Measurements from ENCODE around the gene LDLRAD3. TPM values are rescaled to one million over a fixed set of nuclear protein-coding genes. Genes with fewer than 3 reads are reported as not detected.
"Not testable (repeated sequence)": the region's sequence is repeated elsewhere in the genome, so short reads cannot be mapped to it uniquely, and the experiment has no call there.

Gene LDLRAD3, protein sequence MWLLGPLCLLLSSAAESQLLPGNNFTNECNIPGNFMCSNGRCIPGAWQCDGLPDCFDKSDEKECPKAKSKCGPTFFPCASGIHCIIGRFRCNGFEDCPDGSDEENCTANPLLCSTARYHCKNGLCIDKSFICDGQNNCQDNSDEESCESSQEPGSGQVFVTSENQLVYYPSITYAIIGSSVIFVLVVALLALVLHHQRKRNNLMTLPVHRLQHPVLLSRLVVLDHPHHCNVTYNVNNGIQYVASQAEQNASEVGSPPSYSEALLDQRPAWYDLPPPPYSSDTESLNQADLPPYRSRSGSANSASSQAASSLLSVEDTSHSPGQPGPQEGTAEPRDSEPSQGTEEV
- total RNA-seq, result not detected

- Mint-ChIP-seq H3K27me3 (peaks cover 39% of the 10 kb centered on the region), H3K27ac (no peak within 1 kb of the TSS), H3K4me1 (peaks cover 8% of the 10 kb centered on the region), H3K4me3 (peak within 1 kb of the TSS; percentile 54), H3K9me3 (ENCODE audit: low read depth) (no peaks in the 10 kb centered on the region), H3K36me3 (no peaks in the 10 kb centered on the region)
- no peak for DNase-seq
- CTCF ChIA-PET, result no interaction called here
- peak; percentile 83 for ATAC-seq
Measured at GRCh38 chr11:35943713-35944502, at the start of gene LDLRAD3. TSS of gene LDLRAD3 (plus strand) at chr11:35944062. CDS start at chr11:35944099, 37 bp downstream.

DNA sequence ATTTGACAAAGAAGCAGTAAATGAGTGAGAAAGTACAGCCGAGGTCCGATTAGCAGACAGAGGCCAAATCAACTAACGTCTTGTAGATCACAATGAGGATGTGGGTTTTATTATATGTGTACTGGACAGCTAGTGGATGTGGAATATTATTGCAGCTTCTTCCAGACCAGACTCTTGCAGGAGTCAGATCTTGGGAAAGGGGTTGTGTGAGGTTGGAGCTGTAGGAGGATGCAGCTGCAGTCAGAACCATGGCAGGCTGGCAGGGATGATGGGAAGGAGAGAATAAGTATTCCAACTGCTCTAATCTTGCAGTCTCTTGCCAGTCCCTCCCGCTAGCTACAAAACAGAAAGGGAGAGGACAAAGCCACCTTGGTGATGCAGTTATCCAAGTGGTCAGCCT lies 46.8 kb upstream of the LDLRAD3 start:
- Mint-ChIP-seq H3K36me3 (no peaks in the 10 kb centered on the region), H3K4me3 (no peak overlapping the region), H3K27ac (no peak overlapping the region), H3K27me3 (peaks cover 5% of the 10 kb centered on the region), H3K9me3 (ENCODE audit: low read depth) (peaks cover 3% of the 10 kb centered on the region), H3K4me1 (no peaks in the 10 kb centered on the region)
- ATAC-seq (no peak), DNase-seq (no peak)
- CTCF ChIA-PET, result no interaction called here

DNA sequence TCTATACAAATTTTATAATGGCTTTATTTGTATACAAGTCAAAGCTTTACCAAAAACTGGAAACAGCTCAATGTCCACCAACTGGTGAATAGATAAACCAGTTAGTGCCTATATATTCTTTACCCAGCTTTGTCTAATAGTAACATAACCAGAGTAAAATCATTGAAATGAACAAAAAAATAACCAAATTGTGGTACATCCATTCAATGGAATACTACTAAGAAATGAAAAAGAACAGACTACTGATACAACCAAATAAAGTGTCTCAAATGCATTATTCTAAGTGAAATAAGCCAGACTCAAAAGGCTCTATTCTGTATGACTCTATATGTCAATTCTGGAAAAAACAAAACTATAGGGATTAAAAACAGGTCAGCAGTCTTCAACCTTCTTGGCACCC lies 40.9 kb upstream of the LDLRAD3 start:
- CTCF ChIA-PET, result no interaction called here
- ATAC-seq (no peak), DNase-seq (no peak)
- no peaks in the 10 kb centered on the region for H3K36me3 Mint-ChIP-seq
- peaks cover 5% of the 10 kb centered on the region for H3K9me3 Mint-ChIP-seq (ENCODE audit: low read depth)
- no peak overlapping the region for H3K4me3 Mint-ChIP-seq
- peaks cover 5% of the 10 kb centered on the region for H3K4me1 Mint-ChIP-seq
- H3K27me3 Mint-ChIP-seq, result peaks cover 4% of the 10 kb centered on the region
- H3K27ac Mint-ChIP-seq, result no peak overlapping the region

GRCh38 chr11:35905646-35906276 lies 38.1 kb upstream of the LDLRAD3 start:
- ATAC-seq, result no peak
- CTCF ChIA-PET, result no interaction called here
- H3K36me3 Mint-ChIP-seq, result no peaks in the 10 kb centered on the region

DNA sequence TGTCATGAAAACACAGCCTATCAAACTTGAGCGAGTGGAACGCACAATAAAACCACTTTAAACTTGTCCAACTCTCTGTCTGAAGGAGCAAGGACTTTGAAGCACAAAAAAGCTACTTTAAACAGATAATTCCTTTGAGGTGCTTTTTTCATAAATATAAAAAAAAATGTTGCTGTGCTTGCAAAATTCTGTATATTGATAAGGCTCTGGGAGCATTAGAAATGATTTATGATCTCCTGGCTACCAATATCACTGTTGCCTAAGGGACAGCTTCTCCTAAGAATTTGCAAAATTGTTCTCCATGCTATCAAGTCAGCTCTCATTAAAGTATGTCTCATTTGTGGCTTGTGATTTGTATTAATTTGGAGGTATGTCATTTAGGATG lies 37.6 kb upstream of the LDLRAD3 start:
- no peaks in the 10 kb centered on the region for H3K36me3 Mint-ChIP-seq
- H3K4me1 Mint-ChIP-seq, result peaks cover 8% of the 10 kb centered on the region
- CTCF ChIA-PET, result no interaction called here
- H3K27ac Mint-ChIP-seq, result no peak overlapping the region
- no peak for ATAC-seq
- H3K4me3 Mint-ChIP-seq, result no peak overlapping the region
- peaks cover 5% of the 10 kb centered on the region for H3K9me3 Mint-ChIP-seq (ENCODE audit: low read depth)
- no peak for DNase-seq
- H3K27me3 Mint-ChIP-seq, result peaks cover 12% of the 10 kb centered on the region

More at GRCh38 chr11:35905646-35906276, 38.1 kb upstream of the LDLRAD3 start:
- H3K4me1 Mint-ChIP-seq, result peaks cover 8% of the 10 kb centered on the region
- DNase-seq, result no peak
- no peak overlapping the region for H3K27ac Mint-ChIP-seq
- peaks cover 5% of the 10 kb centered on the region for H3K9me3 Mint-ChIP-seq (ENCODE audit: low read depth)
- H3K4me3 Mint-ChIP-seq, result no peak overlapping the region
- peaks cover 12% of the 10 kb centered on the region for H3K27me3 Mint-ChIP-seq

DNA sequence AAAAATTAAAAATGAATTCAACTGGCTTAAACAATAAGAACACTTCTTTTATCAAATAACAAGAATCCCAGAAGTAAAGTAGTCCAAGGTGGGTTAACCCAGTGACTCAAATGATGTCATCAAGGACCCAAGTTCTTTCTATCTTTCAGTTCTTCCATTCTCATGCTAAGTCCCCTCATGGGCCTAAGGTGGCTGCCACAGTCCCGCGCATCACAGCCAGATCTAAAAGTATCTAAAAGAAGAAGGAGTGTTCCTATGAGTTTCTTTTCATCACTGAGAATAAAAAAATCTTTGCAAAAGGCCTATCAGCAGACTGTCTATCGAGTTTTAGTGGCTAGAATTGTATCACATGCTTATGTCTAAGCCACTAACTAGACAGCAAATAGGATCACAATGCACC lies 37.2 kb upstream of the LDLRAD3 start:
- no peaks in the 10 kb centered on the region for H3K36me3 Mint-ChIP-seq
- CTCF ChIA-PET, result no interaction called here
- DNase-seq (no peak), ATAC-seq (no peak)
- H3K9me3 Mint-ChIP-seq (ENCODE audit: low read depth), result peaks cover 5% of the 10 kb centered on the region
- peaks cover 12% of the 10 kb centered on the region for H3K27me3 Mint-ChIP-seq
- no peak overlapping the region for H3K27ac Mint-ChIP-seq
- H3K4me3 Mint-ChIP-seq, result no peak overlapping the region
- peaks cover 8% of the 10 kb centered on the region for H3K4me1 Mint-ChIP-seq

DNA sequence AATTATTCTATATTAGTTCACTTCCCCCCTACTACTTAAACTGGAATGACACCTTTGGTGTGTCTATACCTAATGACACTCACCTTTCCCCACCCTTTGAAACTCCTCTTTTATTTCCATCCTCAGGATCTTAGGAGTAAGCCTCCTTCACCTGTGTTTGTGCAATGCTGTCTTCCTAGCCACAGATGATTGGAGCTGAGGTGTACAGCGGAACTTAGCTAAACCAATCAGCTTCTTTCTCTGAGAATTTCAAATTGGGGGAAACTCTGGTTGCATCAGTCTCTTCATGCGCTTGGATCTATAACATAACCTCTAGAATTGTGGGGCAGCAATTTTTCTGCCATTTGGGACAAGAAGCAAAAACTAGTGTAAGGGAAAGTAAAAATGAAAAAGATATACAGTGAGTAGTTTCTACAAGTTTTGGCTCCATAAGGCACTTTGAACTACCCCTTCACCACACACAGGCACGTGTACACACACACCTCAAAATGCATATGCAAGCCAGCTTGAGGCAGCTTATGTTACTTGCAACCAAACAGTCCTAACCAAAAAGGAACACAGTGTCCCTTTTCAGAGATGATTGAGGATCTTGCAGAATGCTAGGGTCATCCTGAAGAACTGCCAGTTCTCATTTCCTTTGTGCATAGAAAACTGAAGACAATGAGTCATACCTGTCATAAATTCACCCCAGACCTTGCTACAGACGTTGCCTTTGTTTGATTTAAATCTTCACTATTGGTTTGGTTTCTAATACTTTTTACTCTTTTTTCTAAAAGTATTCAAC lies 36.0 kb upstream of the LDLRAD3 start:
- H3K27me3 Mint-ChIP-seq, result peaks cover 12% of the 10 kb centered on the region
- ATAC-seq (peak; percentile 47), DNase-seq (no peak)
- CTCF ChIA-PET, result no interaction called here
- peaks cover 8% of the 10 kb centered on the region for H3K4me1 Mint-ChIP-seq
- H3K27ac Mint-ChIP-seq, result no peak overlapping the region
- H3K9me3 Mint-ChIP-seq (ENCODE audit: low read depth), result peaks cover 2% of the 10 kb centered on the region
- no peak overlapping the region for H3K4me3 Mint-ChIP-seq
- no peaks in the 10 kb centered on the region for H3K36me3 Mint-ChIP-seq

DNA sequence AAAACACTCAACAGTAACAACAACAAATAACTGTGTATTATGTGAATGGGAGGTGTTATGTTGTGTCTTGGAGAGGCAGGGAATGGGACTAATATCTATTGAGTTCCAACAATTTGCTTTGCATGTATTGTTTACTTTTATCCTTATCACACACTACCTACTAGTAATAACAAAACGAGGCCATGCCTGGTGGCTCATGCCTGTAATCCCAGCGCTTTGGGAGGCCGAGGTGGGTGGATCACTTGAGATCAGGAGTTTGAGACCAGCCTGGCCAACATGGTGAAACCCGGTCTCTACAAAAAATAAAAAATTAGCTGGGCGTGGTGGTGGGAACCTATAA lies 35.5 kb upstream of the LDLRAD3 start:
- ATAC-seq; H3K27ac Mint-ChIP-seq; H3K9me3 Mint-ChIP-seq (ENCODE audit: low read depth); H3K4me1 Mint-ChIP-seq; H3K36me3 Mint-ChIP-seq; CTCF ChIA-PET; DNase-seq; H3K4me3 Mint-ChIP-seq: not testable (repeated sequence)
- peaks cover 12% of the 10 kb centered on the region for H3K27me3 Mint-ChIP-seq

- H3K9me3 Mint-ChIP-seq (ENCODE audit: low read depth), result no peaks in the 10 kb centered on the region
- ATAC-seq, result no peak
- no peak overlapping the region for H3K27ac Mint-ChIP-seq
- CTCF ChIA-PET, result no interaction called here
- H3K4me3 Mint-ChIP-seq, result no peak overlapping the region
- H3K27me3 Mint-ChIP-seq, result peaks cover 12% of the 10 kb centered on the region
- DNase-seq, result no peak
- H3K4me1 Mint-ChIP-seq, result peaks cover 8% of the 10 kb centered on the region
- H3K36me3 Mint-ChIP-seq, result no peaks in the 10 kb centered on the region
Measured at GRCh38 chr11:35909511-35910265, 34.2 kb upstream of the LDLRAD3 start.

DNA sequence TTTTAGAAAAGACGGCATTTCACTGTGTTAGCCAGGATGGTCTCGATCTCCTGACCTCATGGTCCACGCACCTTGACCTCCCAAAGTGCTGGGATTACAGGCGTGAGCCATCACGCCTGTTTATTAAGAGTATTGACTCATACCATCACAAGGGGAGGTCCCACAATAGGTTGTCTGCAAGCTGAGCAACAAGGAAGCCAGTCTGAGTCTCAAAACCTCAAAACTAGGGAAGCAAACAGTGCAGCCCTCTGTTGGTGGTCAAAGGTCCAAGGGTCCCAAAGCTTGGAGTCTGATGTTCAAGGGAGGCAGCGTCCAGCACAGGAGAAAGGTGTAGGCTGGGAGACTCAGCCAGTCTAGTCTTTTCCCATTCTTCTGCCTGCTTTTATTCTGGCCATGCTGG lies 32.8 kb upstream of the LDLRAD3 start:
- ATAC-seq, result no peak
- Mint-ChIP-seq H3K4me1 (peaks cover 8% of the 10 kb centered on the region), H3K27ac (no peak overlapping the region), H3K36me3 (no peaks in the 10 kb centered on the region), H3K4me3 (no peak overlapping the region), H3K27me3 (peaks cover 9% of the 10 kb centered on the region), H3K9me3 (ENCODE audit: low read depth) (no peaks in the 10 kb centered on the region)
- CTCF ChIA-PET, result no interaction called here
- DNase-seq, result no peak

DNA sequence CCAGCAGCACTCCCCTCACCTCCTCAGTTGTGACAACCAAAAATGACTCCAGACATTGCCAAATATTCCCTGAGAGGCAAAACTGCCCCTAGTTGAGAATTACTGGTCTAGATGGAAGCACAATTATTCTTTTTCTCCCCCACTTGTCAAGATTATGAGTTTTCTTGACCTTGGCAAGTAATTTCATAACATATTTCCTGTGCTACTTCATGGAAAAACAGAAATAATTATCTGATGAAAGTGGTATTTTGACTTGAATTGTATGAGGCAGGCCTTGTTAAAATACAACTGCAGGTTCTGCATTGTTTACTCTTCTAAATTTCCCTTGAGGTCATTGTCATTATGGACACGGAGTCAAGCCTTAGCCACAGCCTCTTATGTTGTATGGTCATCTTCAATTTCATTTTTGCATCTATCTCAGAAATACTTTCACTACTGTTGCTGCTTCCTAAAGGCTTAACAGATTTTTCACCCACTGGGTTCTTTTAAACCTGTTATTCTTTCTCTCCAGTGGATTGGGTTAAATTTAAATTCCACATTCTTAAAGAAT lies 32.2 kb upstream of the LDLRAD3 start:
- DNase-seq (no peak), ATAC-seq (no peak)
- H3K4me3 Mint-ChIP-seq, result no peak overlapping the region
- H3K4me1 Mint-ChIP-seq, result peaks cover 8% of the 10 kb centered on the region
- no peaks in the 10 kb centered on the region for H3K9me3 Mint-ChIP-seq (ENCODE audit: low read depth)
- CTCF ChIA-PET, result no interaction called here
- peaks cover 12% of the 10 kb centered on the region for H3K27me3 Mint-ChIP-seq
- H3K27ac Mint-ChIP-seq, result no peak overlapping the region
- H3K36me3 Mint-ChIP-seq, result no peaks in the 10 kb centered on the region

DNA sequence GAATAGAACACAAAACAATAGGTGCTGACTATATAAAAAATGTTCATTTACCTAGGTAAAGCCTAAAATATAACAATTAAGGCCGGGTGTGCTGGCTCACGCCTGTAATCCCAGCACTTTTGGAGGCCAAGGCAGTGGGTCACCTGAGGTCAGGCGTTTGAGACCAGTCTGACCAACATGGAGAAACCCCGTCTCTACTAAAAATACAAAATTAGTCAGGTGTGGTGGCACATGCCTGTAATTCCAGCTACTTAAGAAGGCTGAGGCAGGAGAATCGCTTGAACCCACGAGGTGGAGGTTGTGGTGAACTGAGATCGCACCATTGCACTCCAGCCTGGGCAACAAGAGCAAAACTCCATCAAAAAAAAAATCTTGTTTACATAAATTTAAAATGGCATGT lies 31.4 kb upstream of the LDLRAD3 start:
- H3K4me1 Mint-ChIP-seq; H3K9me3 Mint-ChIP-seq (ENCODE audit: low read depth); CTCF ChIA-PET; H3K4me3 Mint-ChIP-seq; ATAC-seq; H3K27ac Mint-ChIP-seq; H3K36me3 Mint-ChIP-seq; DNase-seq: not testable (repeated sequence)
- H3K27me3 Mint-ChIP-seq, result peaks cover 12% of the 10 kb centered on the region

Data from activated CD8-positive, alpha-beta memory T cell treated with anti-CD3 and anti-CD28 coated beads, Interleukin-2, amount 10 ng/mL, durations not matched to agents 7 days and 5 days (primary cell).